GM23338 (cell line): Measurements from ENCODE around the gene ACOXL. TPM values are rescaled to one million over a fixed set of nuclear protein-coding genes. Genes with fewer than 3 reads are reported as not detected.

Experiments used
- ATAC-seq: fragments of 200-7000 bp; cut with Tn5 transposase; 3 replicates; pipeline ENCODE4 v1.9.1; 2020
- DNase-seq: peaks from one replicate; pipeline ENCODE4 v3.0.0-alpha.2; 2015; ENCODE audit warnings: low spot score
- H2AFZ ChIP-seq: fragments of 200-600 bp; sonication (generic); 2 replicates; pipeline ENCODE4 v1.8.0; 2016; ENCODE audit warnings: antibody characterized with exemption, mild to moderate bottlenecking, moderate library complexity
- H3F3A ChIP-seq: fragments of 200-600 bp; sonication (generic); replicated peaks from 2 replicates; pipeline ENCODE4 v1.8.0; 2017; ENCODE audit warnings: antibody characterized with exemption, mixed run types, low read depth
- H3K27ac ChIP-seq: fragments of 200-600 bp; sonication (generic); 2 replicates; pipeline ENCODE4 v1.6.1; 2016; ENCODE audit warnings: low read depth
- H3K27me3 ChIP-seq: fragments of 200-600 bp; sonication (generic); 2 replicates; pipeline ENCODE4 v1.8.0; 2016; ENCODE audit warnings: mild to moderate bottlenecking, mixed run types, moderate library complexity; ENCODE audit not compliant: insufficient read depth
- H3K36me3 ChIP-seq: fragments of 200-600 bp; sonication (generic); 2 replicates; pipeline ENCODE4 v1.8.0; 2016; ENCODE audit warnings: mild to moderate bottlenecking; ENCODE audit not compliant: insufficient read depth
- H3K4me1 ChIP-seq: fragments of 200-600 bp; sonication (generic); 2 replicates; pipeline ENCODE4 v1.8.0; 2016; ENCODE audit warnings: mild to moderate bottlenecking, moderate library complexity; ENCODE audit not compliant: insufficient read depth
- H3K4me2 ChIP-seq: fragments of 200-600 bp; sonication (generic); 2 replicates; pipeline ENCODE4 v1.7.1; 2017; ENCODE audit warnings: mixed run types
- H3K4me3 ChIP-seq: fragments of 200-600 bp; sonication (generic); 2 replicates; pipeline ENCODE4 v1.6.1; 2016; ENCODE audit warnings: mixed run types
- H3K79me2 ChIP-seq: fragments of 200-600 bp; sonication (generic); replicated peaks from 2 replicates; pipeline ENCODE4 v1.8.0; 2017; ENCODE audit warnings: mild to moderate bottlenecking; ENCODE audit not compliant: insufficient read depth
- H3K9me2 ChIP-seq: fragments of 200-600 bp; sonication (generic); 2 replicates; pipeline ENCODE4 v1.8.0; 2017; ENCODE audit not compliant: insufficient read depth
- H4K20me1 ChIP-seq: fragments of 200-600 bp; sonication (generic); replicated peaks from 2 replicates; pipeline ENCODE4 v1.8.0; 2017; ENCODE audit warnings: mild to moderate bottlenecking; ENCODE audit not compliant: insufficient read depth
- H3K27ac Mint-ChIP-seq: 2 replicates; pipeline ENCODE4 v1.8.0; 2020; ENCODE audit warnings: inconsistent platforms, mild to moderate bottlenecking, moderate library complexity, mixed read lengths
- H3K27me3 Mint-ChIP-seq: 3 replicates; pipeline ENCODE4 v1.8.0; 2022; ENCODE audit warnings: low read depth, mild to moderate bottlenecking, moderate library complexity, mixed read lengths, inconsistent platforms; ENCODE audit not compliant: insufficient read depth, poor library complexity
- H3K36me3 Mint-ChIP-seq: 3 replicates; pipeline ENCODE4 v1.8.0; 2021; ENCODE audit warnings: low read depth, mild to moderate bottlenecking, inconsistent platforms, moderate library complexity, mixed read lengths
- H3K4me1 Mint-ChIP-seq: 3 replicates; pipeline ENCODE4 v1.8.0; 2020; ENCODE audit warnings: mild to moderate bottlenecking, inconsistent platforms, mixed read lengths
- H3K4me3 Mint-ChIP-seq: 3 replicates; pipeline ENCODE4 v1.8.0; 2021; ENCODE audit warnings: moderate library complexity, mild to moderate bottlenecking, inconsistent platforms, mixed read lengths
- H3K9me3 Mint-ChIP-seq: 3 replicates; pipeline ENCODE4 v1.8.0; 2020; ENCODE audit warnings: moderate library complexity, mild to moderate bottlenecking, inconsistent platforms, mixed read lengths
- CREB1 ChIP-seq: fragments of 250-450 bp; sonication (Bioruptor Pico); IDR thresholded peaks from 2 replicates; pipeline ENCODE4 v1.5.0; 2020; ENCODE audit warnings: low read depth, mild to moderate bottlenecking, moderate library complexity
- EZH2phosphoT487 ChIP-seq: fragments of 200-600 bp; sonication (generic); IDR thresholded peaks from one replicate; pipeline ENCODE4 v1.8.1; 2018; ENCODE audit warnings: antibody characterized with exemption; ENCODE audit not compliant: unreplicated experiment
- JUNB ChIP-seq: IDR thresholded peaks from one replicate; pipeline ENCODE4 v1.6.1; 2016; ENCODE audit warnings: antibody characterized with exemption; ENCODE audit not compliant: unreplicated experiment
- NANOG ChIP-seq: IDR thresholded peaks from 2 replicates; pipeline ENCODE4 v1.6.1; 2016; ENCODE audit warnings: antibody characterized with exemption, borderline replicate concordance
- POLR2AphosphoS5 ChIP-seq: IDR thresholded peaks from 2 replicates; pipeline ENCODE4 v1.6.1; 2016; ENCODE audit warnings: antibody characterized with exemption, low read depth
- STAT1 ChIP-seq: IDR thresholded peaks from one replicate; pipeline ENCODE4 v1.6.1; 2016; ENCODE audit warnings: antibody characterized with exemption; ENCODE audit not compliant: unreplicated experiment
- ZNF114 ChIP-seq: fragments of 250-450 bp; sonication (Bioruptor Pico); IDR thresholded peaks from 2 replicates; pipeline ENCODE4 v1.5.0; 2020; ENCODE audit warnings: mild to moderate bottlenecking, moderate library complexity
- polyA plus RNA-seq: library from polyadenylated mRNA; unstranded; fragments of >200 nt; fragmentation: Nextera tagmentation; extraction: Ambion mirVana; gene quantifications from 2 replicates; pipeline ENCODE4 v1.2.1, GENCODE V29; 2016
- total RNA-seq: library from RNA; depleted of rRNA; stranded (reverse); fragments of >200 nt; shearing (Covaris generic); gene quantifications from 2 replicates; pipeline ENCODE4 v1.2.3, GENCODE V29; 2014
- TF ChIP-seq, protein P1 (sequence below), 2 experiments: fragments of 200-600 bp in 1 of 2; sonication (generic) in 1 of 2; conservative IDR thresholded peaks; 2 replicates each; pipeline versions ENCODE4 v1.5.1 to v1.6.1; 2016 to 2017; ENCODE audit warnings: antibody characterized with exemption in 2 of 2, low read depth in 2 of 2, mild to moderate bottlenecking in 2 of 2, moderate library complexity in 1 of 2
- TF ChIP-seq, protein P2 (sequence below): fragments of 250-450 bp; sonication (Bioruptor Pico); IDR thresholded peaks from 2 replicates; pipeline ENCODE4 v1.5.0; 2020; ENCODE audit warnings: mild to moderate bottlenecking, moderate library complexity

ACOXL gene
- total and polyA plus RNA-seq, 2 experiments from 2014 or later, result 9.0 to 14.7 TPM

DNA sequence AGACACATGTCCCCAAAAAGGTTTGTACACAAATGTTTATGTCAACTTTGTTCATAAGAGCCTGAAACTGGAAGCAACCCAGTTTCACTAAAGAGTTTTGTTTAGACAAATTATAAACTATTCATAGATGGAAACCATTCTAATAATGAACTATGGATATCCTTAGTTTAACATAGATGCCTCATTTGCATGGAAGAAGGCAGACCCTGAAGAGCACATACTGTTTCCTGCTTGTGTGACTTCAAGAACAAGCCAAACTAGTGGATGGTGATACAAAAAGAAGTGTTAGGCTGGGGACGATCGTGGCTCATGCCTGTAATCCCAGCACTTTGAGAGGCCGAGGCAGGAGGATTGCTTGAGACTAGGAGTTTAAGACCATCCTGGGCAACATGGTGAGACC, 48.1 kb downstream of the ACOXL start:
- no peaks in the 10 kb centered on the region; the same call in 2 of the 3 replicates for H3K9me3 Mint-ChIP-seq
- Histone ChIP-seq H2AFZ (no peak overlapping the region), H3K79me2 (no peaks in the 10 kb centered on the region), H4K20me1 (peaks cover 5% of the 10 kb centered on the region; the same call in 1 of the 2 replicates), H3K9me2 (peaks cover 2% of the 10 kb centered on the region; the same call in 1 of the 2 replicates), H3F3A (no peaks in the 10 kb centered on the region), H3K27ac (no peak overlapping the region), H3K4me1 (no peaks in the 10 kb centered on the region), H3K4me3 (no peak overlapping the region), H3K36me3 (peaks cover 7% of the 10 kb centered on the region; the same call in 1 of the 2 replicates), H3K27me3 (no peaks in the 10 kb centered on the region), H3K4me2 (no peak overlapping the region)
- no peak overlapping the region for H3K27ac Mint-ChIP-seq
- DNase-seq (no peak), ATAC-seq (no peak)
- TF ChIP-seq, protein P1, sequence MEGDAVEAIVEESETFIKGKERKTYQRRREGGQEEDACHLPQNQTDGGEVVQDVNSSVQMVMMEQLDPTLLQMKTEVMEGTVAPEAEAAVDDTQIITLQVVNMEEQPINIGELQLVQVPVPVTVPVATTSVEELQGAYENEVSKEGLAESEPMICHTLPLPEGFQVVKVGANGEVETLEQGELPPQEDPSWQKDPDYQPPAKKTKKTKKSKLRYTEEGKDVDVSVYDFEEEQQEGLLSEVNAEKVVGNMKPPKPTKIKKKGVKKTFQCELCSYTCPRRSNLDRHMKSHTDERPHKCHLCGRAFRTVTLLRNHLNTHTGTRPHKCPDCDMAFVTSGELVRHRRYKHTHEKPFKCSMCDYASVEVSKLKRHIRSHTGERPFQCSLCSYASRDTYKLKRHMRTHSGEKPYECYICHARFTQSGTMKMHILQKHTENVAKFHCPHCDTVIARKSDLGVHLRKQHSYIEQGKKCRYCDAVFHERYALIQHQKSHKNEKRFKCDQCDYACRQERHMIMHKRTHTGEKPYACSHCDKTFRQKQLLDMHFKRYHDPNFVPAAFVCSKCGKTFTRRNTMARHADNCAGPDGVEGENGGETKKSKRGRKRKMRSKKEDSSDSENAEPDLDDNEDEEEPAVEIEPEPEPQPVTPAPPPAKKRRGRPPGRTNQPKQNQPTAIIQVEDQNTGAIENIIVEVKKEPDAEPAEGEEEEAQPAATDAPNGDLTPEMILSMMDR (conservative IDR thresholded peaks at IDR 0.05; ENCODE audit: low read depth in 2 of 2), result no peak
- TF ChIP-seq EZH2phosphoT487 (no peak), STAT1 (no peak), JUNB (no peak)
- H3K27me3 Mint-ChIP-seq, result no peaks in the 10 kb centered on the region
- H3K4me3 Mint-ChIP-seq, result no peak overlapping the region
- no peaks in the 10 kb centered on the region for H3K4me1 Mint-ChIP-seq
- peaks cover 5% of the 10 kb centered on the region for H3K36me3 Mint-ChIP-seq

DNA sequence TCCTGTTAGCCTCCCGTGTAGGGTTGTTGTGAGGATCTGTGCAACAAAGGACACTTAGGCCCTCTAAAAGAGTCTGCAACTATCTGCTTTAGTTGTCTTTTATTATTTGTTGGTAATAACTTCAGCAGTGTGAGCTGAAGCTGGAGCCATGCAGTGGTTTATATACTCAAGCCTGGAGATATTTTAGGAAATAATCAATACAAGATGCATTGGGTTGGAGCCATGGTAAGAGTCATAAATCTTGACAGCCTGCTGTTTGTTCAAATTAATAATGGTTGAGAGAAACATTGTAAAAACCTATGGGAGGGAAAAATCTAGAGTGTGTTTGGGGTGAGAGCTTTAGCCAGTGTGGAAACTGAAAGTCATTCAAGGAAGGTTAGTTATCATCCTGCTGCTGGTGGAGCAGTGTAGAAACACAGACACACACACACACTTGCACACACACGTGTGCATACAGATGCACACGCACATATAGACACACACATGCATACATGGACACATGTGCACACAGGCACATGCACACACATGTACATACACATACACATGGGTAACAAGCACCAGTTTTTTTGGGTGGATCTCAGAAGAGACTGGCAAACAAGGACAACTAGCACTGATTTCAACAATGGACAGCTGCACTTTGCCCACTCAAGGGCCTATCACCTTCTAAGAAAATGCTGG, 51.0 kb downstream of the ACOXL start:
- Histone ChIP-seq H3K4me1 (no peaks in the 10 kb centered on the region), H3K36me3 (peaks cover 7% of the 10 kb centered on the region; the same call in 1 of the 2 replicates), H3K79me2 (no peaks in the 10 kb centered on the region), H3K4me3 (no peak overlapping the region), H4K20me1 (no peaks in the 10 kb centered on the region), H3K27ac (no peak overlapping the region), H3K4me2 (no peak overlapping the region), H3F3A (no peaks in the 10 kb centered on the region), H2AFZ (no peak overlapping the region), H3K27me3 (no peaks in the 10 kb centered on the region), H3K9me2 (peaks cover 11% of the 10 kb centered on the region)
- Mint-ChIP-seq H3K27me3 (peaks cover 1% of the 10 kb centered on the region), H3K36me3 (peaks cover 21% of the 10 kb centered on the region), H3K4me1 (no peaks in the 10 kb centered on the region), H3K4me3 (no peak overlapping the region), H3K9me3 (no peaks in the 10 kb centered on the region; the same call in 2 of the 3 replicates), H3K27ac (no peak overlapping the region)
- DNase-seq (no peak), ATAC-seq (no peak)
- TF ChIP-seq, protein P2, sequence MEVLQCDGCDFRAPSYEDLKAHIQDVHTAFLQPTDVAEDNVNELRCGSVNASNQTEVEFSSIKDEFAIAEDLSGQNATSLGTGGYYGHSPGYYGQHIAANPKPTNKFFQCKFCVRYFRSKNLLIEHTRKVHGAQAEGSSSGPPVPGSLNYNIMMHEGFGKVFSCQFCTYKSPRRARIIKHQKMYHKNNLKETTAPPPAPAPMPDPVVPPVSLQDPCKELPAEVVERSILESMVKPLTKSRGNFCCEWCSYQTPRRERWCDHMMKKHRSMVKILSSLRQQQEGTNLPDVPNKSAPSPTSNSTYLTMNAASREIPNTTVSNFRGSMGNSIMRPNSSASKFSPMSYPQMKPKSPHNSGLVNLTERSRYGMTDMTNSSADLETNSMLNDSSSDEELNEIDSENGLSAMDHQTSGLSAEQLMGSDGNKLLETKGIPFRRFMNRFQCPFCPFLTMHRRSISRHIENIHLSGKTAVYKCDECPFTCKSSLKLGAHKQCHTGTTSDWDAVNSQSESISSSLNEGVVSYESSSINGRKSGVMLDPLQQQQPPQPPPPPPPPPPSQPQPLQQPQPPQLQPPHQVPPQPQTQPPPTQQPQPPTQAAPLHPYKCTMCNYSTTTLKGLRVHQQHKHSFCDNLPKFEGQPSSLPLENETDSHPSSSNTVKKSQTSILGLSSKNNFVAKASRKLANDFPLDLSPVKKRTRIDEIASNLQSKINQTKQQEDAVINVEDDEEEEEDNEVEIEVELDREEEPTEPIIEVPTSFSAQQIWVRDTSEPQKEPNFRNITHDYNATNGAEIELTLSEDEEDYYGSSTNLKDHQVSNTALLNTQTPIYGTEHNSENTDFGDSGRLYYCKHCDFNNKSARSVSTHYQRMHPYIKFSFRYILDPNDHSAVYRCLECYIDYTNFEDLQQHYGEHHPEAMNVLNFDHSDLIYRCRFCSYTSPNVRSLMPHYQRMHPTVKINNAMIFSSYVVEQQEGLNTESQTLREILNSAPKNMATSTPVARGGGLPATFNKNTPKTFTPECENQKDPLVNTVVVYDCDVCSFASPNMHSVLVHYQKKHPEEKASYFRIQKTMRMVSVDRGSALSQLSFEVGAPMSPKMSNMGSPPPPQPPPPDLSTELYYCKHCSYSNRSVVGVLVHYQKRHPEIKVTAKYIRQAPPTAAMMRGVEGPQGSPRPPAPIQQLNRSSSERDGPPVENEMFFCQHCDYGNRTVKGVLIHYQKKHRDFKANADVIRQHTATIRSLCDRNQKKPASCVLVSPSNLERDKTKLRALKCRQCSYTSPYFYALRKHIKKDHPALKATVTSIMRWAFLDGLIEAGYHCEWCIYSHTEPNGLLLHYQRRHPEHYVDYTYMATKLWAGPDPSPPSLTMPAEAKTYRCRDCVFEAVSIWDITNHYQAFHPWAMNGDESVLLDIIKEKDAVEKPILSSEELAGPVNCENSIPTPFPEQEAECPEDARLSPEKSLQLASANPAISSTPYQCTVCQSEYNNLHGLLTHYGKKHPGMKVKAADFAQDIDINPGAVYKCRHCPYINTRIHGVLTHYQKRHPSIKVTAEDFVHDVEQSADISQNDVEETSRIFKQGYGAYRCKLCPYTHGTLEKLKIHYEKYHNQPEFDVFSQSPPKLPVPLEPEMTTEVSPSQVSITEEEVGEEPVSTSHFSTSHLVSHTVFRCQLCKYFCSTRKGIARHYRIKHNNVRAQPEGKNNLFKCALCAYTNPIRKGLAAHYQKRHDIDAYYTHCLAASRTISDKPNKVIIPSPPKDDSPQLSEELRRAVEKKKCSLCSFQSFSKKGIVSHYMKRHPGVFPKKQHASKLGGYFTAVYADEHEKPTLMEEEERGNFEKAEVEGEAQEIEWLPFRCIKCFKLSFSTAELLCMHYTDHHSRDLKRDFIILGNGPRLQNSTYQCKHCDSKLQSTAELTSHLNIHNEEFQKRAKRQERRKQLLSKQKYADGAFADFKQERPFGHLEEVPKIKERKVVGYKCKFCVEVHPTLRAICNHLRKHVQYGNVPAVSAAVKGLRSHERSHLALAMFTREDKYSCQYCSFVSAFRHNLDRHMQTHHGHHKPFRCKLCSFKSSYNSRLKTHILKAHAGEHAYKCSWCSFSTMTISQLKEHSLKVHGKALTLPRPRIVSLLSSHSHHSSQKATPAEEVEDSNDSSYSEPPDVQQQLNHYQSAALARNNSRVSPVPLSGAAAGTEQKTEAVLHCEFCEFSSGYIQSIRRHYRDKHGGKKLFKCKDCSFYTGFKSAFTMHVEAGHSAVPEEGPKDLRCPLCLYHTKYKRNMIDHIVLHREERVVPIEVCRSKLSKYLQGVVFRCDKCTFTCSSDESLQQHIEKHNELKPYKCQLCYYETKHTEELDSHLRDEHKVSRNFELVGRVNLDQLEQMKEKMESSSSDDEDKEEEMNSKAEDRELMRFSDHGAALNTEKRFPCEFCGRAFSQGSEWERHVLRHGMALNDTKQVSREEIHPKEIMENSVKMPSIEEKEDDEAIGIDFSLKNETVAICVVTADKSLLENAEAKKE (CRISPR knock-in tag), result no peak
- no peak for TF ChIP-seq EZH2phosphoT487
- no peak for TF ChIP-seq NANOG
- TF ChIP-seq, protein P1 (conservative IDR thresholded peaks at IDR 0.05; ENCODE audit: low read depth in 2 of 2), result no peak
- no peak for TF ChIP-seq ZNF114 (CRISPR knock-in tag)
- no peak for TF ChIP-seq POLR2AphosphoS5
- no peak for TF ChIP-seq CREB1 (CRISPR knock-in tag)
- TF ChIP-seq STAT1, result no peak
